Activated CD4-positive, alpha-beta T cell treated with anti-CD3 and anti-CD28 coated beads, Interleukin-2, amount 50 U/mL, for 24 hours (primary cell): Measurements from ENCODE around the gene ITIH3.

ENCODE experiments used
- DNase-seq, 2 donors: peaks; one replicate each; pipeline ENCODE4 v3.0.0-alpha.2; 2020; ENCODE audit warnings: low read depth in 1 of 2, low spot score in 1 of 2

ITIH3 gene

DNA sequence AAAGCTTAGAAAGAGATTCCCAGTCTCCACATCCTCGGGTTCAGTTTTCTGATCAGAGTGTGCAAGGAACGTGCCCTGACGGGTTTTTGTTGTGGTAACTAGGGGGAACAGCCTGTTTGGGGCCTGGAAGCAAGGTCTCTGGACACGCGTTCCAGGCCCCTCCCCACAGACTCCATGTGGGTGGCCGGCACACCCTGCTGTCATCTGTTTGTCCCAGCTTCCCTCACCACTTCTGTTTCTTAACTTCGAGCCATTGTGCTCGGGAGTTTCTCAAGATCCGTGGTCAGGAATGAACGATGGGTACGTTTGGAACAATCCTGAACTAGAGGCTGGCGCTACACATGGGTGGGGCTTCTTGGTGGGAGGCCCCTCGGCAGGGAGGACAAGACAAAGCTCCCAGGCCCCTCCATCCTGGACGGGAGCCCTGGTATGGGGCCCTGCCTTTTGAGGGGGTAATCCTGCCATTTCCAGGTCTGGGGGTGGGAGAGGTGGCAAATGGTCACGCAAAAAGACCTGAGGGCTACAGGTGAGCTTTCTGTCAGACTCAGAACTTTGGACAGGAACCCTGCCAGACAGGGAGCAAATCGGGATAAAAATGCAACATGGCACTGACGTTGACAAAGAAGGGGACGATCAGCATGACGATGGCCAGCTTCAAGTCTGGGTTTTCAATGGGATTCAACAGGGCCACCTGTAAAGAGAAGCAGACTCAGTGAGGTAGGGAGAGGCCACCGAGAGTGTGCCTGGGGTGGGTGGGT, 48.7 kb downstream of the ITIH3 start:
- no peak for DNase-seq

DNA sequence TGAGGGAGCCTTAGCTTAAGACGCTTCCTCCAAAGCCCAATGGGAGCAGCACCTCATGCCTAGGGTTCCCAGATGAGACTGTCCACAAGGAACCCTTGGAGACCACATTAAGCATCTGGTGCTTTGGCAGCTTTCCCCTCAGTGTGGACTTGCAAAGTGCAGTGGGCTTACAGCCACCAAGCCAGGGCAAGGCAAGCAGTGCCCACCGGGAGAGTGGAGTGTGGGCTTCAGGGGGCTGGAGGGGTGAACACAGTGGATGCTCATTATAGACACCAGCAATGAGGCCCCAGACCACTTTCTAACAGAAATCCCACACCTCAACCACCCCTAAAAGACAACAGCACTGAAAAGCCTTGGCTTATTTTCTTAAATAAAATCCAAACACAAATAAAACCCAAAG, 49.3 kb downstream of the ITIH3 start:
- DNase-seq = no peak

DNA sequence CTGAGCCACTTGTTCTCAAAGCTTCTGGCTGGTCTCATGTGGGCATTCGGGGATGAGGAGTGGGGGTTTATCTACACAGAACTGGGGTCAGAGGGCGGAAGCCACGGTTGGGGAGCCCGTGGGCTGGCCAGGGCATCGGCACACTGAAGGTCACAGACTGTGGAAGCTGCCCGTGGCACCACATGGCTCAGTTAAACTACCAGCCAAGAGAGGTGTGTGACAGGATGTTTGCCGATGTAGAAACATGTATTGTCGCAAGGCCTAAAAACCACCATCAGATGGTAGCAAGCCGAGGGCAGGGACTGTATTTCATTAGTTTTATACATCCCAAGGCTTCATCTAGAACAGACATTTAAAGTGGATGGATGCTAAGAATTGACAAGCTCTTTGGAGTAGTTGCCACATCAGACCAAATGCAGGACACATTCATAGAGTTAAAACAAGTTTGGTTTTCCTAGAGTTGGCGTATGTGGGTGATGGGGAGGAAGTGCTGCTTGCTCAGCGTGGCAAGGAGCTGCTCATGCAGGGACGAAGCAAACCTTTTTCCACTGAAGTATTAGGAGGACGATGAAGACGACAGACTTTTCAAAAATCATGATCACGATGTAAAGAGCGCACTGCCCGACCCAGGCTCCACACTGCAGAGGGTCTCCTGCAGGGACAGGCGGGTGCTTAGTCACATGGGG, 49.8 kb downstream of the ITIH3 start:
- no peak for DNase-seq

DNA sequence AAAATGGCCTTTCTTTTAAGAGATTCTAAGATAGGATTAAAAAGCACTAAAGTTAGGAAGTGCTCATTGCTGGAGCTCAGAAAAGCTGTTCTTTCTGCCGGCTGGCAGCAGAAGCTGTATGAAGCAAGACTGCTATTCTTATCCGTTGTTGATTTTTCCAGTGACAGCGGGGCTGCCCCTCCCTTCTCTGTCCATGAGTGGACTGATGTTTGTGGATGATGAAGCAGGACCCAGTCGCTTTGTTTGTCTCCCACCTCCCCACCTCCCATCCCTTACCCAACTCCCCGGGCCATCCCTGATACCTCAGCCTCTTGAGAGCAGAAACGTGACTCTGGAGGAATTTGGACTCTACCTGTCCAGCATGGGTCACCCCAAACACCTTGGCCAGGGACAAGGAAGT, 50.6 kb downstream of the ITIH3 start:
- no peak for DNase-seq

DNA sequence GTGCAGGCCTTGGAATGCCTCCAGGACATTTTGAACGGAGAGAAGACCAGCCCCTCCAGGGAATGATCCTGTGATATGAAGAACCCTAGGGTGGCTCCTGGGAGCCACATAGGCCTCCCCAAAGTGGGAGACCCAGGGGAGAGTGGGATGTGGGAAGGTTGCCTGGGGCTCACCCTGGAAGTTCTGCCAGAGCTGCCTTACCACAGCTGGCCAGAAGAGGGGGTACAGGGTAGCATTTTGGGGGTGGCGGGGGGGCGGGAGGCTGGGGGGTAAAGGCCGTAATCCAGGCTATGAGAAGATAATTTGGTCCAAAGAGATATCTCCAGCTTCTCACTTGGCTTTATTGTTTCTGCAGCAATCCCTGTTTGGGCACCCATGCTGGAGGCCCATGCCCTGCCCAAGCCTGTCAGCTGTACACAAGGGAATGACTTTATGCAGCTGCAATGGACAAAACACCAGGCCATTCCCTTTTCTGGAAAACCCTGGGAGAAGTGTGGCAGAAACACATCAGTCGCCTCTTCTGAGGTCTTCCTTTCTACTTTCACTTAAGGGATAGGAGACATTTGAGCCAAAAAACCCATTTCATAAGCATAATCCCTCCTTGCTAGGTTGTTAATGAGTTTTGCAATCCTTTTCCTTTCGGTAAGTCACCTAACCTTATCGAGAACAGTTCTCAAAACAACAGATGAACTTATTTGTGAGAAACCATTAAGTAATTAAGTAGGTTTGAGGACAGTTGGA, 51.3 kb downstream of the ITIH3 start:
- DNase-seq = no peak

DNA sequence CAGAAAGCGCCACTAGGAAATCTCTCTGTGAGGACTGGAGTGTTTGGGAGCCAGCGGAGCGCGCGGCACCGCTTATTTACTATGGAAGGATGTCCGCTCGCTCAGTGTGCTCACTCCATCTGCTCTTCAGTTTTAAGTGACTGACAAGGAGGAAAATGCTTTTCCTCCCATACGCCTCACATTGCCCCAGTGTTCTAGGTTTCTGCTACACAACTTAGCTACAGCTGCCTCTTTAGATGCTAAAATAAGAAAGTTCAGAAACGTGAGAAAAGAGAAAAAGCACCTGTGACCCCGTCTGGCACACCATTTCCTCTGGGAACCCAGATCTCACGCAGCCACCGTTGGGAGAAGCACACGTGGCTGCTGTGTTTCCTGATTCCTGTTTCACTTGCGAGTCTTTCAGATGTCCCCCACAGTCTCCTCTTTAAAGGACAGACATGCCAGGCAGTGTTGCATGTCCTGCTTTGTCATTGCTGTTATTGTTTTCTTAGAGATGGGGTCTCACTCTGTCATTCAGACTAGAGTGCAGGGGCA, 51.9 kb downstream of the ITIH3 start:
- DNase-seq = no peak

DNA sequence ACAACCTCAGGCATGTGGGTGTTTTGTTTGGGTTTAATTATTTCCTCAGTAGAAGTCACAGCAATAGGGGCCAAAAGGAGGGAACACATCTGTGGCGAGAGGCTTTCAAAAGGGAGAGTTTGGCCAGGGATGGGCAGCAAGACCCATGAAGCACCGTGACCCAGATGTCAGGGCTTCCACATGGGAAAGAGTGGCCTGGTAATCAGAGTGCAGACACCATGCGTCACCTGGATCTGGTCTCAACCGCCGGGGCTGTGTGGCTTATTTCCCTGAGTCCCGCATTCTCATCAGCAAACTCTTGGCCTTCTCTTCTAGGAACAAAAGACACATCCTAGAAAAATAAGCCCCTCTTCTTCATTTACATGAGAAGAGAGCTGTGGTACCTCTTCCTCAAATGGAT, 52.6 kb downstream of the ITIH3 start:
- no peak for DNase-seq

DNA sequence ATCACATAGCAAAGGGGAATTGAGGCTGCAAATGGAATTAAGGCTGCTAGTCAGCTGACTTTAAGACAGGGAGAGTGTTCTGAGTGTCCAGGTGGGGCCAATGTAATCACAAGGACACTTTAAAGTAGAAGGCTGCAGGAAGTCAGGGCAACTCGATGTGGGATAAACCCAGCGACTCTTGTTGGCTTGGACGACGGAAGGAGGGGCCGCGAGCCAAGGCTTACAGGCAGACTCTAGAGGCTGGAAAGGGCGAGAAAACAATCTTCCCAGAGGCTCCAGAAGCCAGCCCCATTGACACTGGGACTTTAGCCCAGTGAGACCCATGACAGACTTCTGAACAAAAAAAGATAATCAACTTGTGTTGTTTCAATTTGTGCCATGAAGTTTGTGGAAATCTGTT, 53.1 kb downstream of the ITIH3 start:
- no peak for DNase-seq

DNA sequence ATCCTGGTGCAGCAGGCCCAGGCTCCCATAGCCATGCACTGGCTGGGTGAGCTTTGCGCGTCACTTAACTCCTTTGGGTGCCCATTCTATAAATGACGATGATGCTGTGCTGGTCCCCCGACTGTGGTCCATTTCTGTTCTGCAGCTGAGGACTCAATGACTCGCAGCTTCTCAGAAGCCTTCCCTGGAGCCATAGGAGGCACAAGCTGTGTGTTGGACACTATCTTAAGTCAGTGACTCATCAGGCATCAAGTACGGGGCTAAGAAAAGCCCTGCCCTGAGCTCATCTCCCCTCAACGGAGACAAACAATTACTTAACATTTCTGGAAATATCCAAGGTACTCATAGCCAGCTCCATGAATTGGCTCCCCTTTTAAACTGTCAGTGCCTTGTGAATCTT, 54.0 kb downstream of the ITIH3 start:
- DNase-seq = no peak

DNA sequence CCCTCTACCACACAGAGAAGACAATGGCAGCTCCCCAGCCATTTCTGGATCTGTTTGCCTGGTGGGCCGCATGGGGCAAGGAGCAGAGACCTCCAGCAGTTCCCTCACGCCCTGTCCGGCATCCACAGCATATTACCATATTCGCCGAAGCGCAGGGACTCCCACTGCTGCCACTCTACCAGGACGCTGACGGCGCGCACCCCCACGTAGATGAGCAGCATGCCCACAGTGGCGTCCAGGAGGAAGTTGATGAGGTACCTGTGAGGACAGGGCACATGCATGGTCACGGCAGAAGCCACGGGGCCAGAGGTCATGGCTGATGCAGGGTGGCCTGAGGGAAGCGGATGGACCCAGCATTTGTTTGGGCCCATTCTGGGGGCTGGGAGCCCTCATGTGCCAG, 55.1 kb downstream of the ITIH3 start:
- DNase-seq = no peak

DNA sequence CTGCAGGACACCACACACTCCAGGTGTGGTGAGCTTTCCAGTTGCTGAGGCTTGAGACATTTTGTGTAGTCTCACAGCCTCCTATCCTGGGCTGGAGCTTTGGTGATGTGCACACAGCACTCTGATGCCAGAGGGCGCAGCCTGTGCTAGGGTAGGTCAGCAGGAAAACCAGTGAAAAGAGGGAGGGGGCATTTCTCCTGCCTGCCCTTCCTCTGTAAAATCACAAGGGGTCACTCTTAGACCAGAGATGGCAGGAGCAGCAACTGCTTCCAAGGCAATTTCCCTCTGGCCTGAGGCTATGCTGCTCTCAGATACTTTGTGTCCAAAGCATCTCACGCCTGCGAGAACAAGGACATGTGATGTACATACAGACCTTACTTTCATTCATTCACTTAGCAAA, 56.8 kb downstream of the ITIH3 start:
- DNase-seq = peak in 1 of 2 donors; percentile 21

DNA sequence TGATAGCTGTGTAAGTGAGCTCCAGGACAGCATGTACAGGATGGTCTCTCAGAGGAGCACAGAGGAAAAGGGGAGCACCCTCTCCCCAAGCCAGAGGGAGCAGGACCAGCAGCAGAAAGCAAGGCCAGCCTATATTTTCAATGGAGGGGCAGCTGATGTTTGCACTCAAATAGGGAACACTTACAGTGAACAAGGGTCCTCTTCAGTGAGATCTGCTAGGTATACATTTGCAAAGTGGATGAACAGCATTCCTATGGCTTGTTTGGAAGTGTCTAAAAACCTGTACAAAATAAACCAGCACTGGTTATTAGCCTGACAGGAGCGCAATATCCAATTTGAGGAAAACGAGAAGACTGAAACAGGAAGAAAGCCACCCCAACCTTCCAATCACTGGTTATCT, 57.8 kb downstream of the ITIH3 start:
- no peak for DNase-seq

DNA sequence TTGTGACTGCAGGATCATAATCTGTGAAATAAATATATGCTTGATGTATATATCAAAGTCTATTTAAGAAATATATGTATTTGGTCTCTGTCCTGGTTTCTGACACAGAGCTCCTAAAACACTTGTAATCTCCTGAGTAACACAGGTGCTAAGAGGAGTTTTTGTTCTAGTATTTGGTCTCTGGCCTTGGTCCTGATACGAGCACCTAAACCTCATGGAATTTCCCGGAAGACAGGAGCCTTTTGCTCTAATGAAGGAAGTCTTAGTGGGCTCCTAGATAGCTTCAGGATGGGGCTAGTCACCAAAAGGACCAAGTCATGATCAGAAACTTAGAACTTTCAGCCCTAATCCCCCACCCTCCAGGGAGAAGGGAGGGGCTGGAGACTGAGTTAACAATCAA, 59.4 kb downstream of the ITIH3 start:
- no peak for DNase-seq

DNA sequence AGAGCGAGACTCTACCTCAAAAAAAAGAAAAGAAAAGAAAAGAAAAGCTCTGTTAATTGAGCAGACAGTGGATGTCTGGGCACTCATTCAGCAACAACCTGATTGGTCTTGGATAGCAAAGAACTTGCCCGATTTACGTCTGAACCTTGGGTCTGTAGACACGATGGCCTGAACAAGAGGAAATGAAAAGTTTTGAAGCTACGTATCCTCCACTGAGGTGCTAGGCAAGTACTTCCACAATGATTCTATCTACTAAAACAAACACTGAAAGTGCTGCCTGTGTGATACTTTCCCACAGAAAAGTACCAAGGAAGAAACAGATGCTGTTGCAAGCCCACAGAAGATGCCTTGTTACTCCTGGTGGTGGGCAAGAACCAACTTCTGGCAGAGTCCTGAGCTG, 62.1 kb downstream of the ITIH3 start:
- no peak for DNase-seq

DNA sequence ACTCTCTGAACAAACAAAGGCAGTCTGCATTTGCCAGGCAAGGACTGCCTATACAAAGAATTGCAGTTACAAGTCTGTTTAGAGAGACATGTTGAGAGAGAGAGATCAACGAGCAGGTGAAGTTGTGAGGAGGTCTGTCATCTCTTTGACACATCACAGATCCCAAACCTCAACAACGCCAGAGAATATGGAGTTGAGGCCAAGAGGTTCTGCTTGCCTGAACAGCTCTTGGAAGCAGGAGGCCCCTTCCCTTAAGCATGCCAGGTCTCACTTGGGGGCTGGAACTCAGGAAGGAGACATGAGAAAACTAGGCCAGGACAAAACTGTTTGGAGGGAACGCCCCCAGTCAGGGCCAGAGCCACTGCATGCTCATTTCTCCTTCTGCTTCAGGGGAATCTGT, 62.5 kb downstream of the ITIH3 start:
- DNase-seq = no peak

DNA sequence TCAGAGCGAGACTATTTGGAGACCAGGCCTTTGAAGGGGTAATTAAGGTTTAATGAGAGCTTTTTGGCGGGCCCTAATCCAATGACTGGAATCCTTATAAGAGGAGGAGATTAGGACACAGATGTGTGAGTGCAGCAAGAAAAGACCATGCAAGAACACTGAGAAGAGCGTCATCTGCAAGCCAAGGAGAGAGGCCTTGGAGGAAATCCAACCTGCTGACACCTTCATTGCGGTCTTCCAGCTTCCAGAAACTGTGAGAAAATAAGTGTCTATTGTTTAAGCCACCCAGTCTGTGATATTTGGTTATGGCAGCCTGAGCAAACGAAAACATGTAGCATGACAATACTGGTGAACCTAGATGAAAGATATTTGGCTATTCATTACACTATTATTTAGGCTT, 63.3 kb downstream of the ITIH3 start:
- DNase-seq = no peak
